SK-N-SH treated with all-trans-retinoic acid at 6 μM for 48 hours (cell line): ENCODE measurements around the gene SLC38A10.

Experiments used
- ARNTL ChIP-seq: fragments of 450-650 bp; formaldehyde crosslinking; IDR thresholded peaks from 2 replicates; pipeline ENCODE4 v1.5.0; 2020; ENCODE audit warnings: low read depth, mild to moderate bottlenecking, moderate library complexity, borderline replicate concordance
- CSDC2 ChIP-seq: fragments of 250-450 bp; sonication (Bioruptor Pico); IDR thresholded peaks from 2 replicates; pipeline ENCODE4 v1.5.0; 2020; ENCODE audit warnings: mild to moderate bottlenecking, moderate library complexity
- ESRRG ChIP-seq: fragments of 250-450 bp; sonication (Bioruptor Pico); IDR thresholded peaks from 2 replicates; pipeline ENCODE4 v1.6.1; 2021; ENCODE audit warnings: mild to moderate bottlenecking
- PPARA ChIP-seq: fragments of 250-450 bp; sonication (Bioruptor Pico); IDR thresholded peaks from 2 replicates; pipeline ENCODE4 v1.5.0; 2020; ENCODE audit warnings: mild to moderate bottlenecking, borderline replicate concordance
- RARB ChIP-seq: fragments of 250-450 bp; sonication (Bioruptor Pico); IDR thresholded peaks from 2 replicates; pipeline ENCODE4 v1.8.0; 2021; ENCODE audit warnings: mild to moderate bottlenecking, moderate library complexity
- ZC3H10 ChIP-seq: fragments of 250-450 bp; sonication (Bioruptor Pico); IDR thresholded peaks from 2 replicates; pipeline ENCODE4 v1.5.1; 2021; ENCODE audit warnings: mild to moderate bottlenecking, moderate library complexity
- ZNF70 ChIP-seq: fragments of 450-650 bp; formaldehyde crosslinking; IDR thresholded peaks from 2 replicates; pipeline ENCODE4 v1.5.0; 2020; ENCODE audit warnings: mild to moderate bottlenecking, moderate library complexity
- TF ChIP-seq, protein P1 (sequence below): fragments of 250-450 bp; sonication (Bioruptor Pico); IDR thresholded peaks from 2 replicates; pipeline ENCODE4 v1.5.1; 2021; ENCODE audit warnings: mild to moderate bottlenecking, moderate library complexity
- TF ChIP-seq, protein P2 (sequence below): fragments of 250-450 bp; sonication (Bioruptor Pico); IDR thresholded peaks from 2 replicates; pipeline ENCODE4 v1.8.0; 2020; ENCODE audit warnings: mild to moderate bottlenecking, moderate library complexity, borderline replicate concordance
- TF ChIP-seq, protein P3 (sequence below): fragments of 250-450 bp; sonication (Bioruptor Pico); IDR thresholded peaks from 2 replicates; pipeline ENCODE4 v1.5.1; 2020; ENCODE audit warnings: low read depth, mild to moderate bottlenecking, moderate library complexity

GRCh38 chr17:81233316-81233715 is 61.8 kb downstream of the SLC38A10 start:
- TF ChIP-seq, protein P1, sequence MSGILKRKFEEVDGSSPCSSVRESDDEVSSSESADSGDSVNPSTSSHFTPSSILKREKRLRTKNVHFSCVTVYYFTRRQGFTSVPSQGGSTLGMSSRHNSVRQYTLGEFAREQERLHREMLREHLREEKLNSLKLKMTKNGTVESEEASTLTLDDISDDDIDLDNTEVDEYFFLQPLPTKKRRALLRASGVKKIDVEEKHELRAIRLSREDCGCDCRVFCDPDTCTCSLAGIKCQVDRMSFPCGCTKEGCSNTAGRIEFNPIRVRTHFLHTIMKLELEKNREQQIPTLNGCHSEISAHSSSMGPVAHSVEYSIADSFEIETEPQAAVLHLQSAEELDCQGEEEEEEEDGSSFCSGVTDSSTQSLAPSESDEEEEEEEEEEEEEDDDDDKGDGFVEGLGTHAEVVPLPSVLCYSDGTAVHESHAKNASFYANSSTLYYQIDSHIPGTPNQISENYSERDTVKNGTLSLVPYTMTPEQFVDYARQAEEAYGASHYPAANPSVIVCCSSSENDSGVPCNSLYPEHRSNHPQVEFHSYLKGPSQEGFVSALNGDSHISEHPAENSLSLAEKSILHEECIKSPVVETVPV, result no peak
- TF ChIP-seq, protein P2, sequence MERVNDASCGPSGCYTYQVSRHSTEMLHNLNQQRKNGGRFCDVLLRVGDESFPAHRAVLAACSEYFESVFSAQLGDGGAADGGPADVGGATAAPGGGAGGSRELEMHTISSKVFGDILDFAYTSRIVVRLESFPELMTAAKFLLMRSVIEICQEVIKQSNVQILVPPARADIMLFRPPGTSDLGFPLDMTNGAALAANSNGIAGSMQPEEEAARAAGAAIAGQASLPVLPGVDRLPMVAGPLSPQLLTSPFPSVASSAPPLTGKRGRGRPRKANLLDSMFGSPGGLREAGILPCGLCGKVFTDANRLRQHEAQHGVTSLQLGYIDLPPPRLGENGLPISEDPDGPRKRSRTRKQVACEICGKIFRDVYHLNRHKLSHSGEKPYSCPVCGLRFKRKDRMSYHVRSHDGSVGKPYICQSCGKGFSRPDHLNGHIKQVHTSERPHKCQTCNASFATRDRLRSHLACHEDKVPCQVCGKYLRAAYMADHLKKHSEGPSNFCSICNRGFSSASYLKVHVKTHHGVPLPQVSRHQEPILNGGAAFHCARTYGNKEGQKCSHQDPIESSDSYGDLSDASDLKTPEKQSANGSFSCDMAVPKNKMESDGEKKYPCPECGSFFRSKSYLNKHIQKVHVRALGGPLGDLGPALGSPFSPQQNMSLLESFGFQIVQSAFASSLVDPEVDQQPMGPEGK (CRISPR knock-in tag), result no peak
- no peak for TF ChIP-seq RARB (CRISPR knock-in tag)
- TF ChIP-seq ZNF70 (CRISPR knock-in tag), result no peak
- no peak for TF ChIP-seq ESRRG (CRISPR knock-in tag)
- TF ChIP-seq ZC3H10, result no peak
- no peak for TF ChIP-seq CSDC2 (CRISPR knock-in tag)
- TF ChIP-seq, protein P3, sequence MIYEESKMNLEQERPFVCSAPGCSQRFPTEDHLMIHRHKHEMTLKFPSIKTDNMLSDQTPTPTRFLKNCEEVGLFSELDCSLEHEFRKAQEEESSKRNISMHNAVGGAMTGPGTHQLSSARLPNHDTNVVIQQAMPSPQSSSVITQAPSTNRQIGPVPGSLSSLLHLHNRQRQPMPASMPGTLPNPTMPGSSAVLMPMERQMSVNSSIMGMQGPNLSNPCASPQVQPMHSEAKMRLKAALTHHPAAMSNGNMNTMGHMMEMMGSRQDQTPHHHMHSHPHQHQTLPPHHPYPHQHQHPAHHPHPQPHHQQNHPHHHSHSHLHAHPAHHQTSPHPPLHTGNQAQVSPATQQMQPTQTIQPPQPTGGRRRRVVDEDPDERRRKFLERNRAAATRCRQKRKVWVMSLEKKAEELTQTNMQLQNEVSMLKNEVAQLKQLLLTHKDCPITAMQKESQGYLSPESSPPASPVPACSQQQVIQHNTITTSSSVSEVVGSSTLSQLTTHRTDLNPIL (CRISPR knock-in tag), result no peak
- TF ChIP-seq PPARA (CRISPR knock-in tag), result no peak
- no peak for TF ChIP-seq ARNTL (CRISPR knock-in tag)
